Epithelial cell of esophagus (primary cell): ENCODE measurements around the gene GPC6.
A peak's percentile ranks its signal among the peaks of the same experiment; 100 is the strongest.

Source experiments
- DNase-seq: peaks from one replicate; pipeline ENCODE4 v3.0.0; 2010; ENCODE audit warnings: low read depth
- H3K4me3 ChIP-seq: 2 replicates; pipeline ENCODE4 v1.5.1; 2011; ENCODE audit warnings: mild to moderate bottlenecking, low read length, control low read depth
- CTCF ChIP-seq: IDR thresholded peaks from 2 replicates; pipeline ENCODE4 v1.5.1; 2011; ENCODE audit warnings: low read depth, mild to moderate bottlenecking, low read length, control low read depth, inconsistent platforms; ENCODE audit not compliant: insufficient read depth; ENCODE audit errors: missing control alignments

Gene GPC6

GRCh38 chr13:94014461-94014860 is 787.9 kb downstream of the GPC6 start:
- no peak for DNase-seq
- TF ChIP-seq CTCF = no peak
- no peak overlapping the region for H3K4me3 ChIP-seq

DNA sequence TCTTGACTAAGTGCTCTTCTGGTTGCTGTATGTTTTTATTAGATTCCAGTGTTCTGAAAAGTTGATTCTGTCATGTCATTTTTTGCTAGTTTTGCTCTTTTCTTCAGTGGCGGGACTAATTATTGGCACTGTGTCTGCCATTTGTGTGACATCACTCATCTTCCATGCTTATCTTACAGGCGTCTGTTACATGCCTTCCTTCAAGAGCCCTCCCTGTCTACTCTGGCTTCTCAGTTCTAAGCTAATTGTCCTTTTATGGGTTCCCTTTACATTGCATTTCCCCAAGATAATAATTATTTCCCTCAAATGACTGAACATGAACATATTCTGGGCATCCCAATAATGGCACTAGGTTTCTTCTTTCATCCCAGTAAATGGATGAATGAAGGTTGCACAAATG is 793.8 kb downstream of the GPC6 start:
- TF ChIP-seq CTCF = no peak
- DNase-seq = no peak

DNA sequence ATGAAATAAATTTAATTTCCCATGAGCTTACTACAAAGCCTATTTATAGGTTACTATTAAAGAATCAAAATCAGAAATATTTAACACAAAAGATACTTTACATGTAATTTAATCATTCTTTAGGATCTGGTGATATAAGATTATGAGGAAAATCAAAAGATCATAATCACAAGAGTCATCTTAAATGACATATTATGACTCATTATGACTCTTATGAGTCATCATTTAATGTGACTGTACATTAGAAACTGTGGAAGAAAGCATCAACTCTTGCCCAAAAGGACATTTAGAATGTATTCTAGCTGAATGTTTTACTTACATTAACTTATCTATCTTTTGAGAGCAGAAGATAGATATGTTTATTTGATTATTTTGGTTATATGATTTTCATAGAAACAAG is 794.2 kb downstream of the GPC6 start:
- peak; percentile 52 for DNase-seq
- H3K4me3 ChIP-seq = no peak overlapping the region
- TF ChIP-seq CTCF = no peak

More for the DNA sequence above, 793.8 kb downstream of the GPC6 start:
- H3K4me3 ChIP-seq = no peak overlapping the region

DNA sequence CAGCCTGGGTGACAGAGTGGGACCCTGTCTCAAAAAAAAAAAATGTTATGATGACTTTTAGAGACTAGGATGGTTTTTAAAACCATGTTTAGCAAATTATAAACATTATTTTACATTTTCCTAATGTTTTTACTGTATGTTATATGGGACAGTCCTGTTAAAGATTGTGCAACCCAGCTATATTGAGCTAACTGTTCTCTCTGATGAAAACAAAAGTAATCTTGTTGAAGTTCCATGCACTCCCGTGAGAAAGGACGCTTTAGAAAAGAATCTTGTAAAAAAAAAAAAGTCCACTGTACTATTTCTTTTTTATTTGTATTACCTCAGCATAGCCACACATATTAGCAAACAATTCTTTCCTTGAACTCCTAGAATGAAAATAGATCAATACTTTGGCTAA is 801.6 kb downstream of the GPC6 start:
- TF ChIP-seq CTCF = no peak
- no peak for DNase-seq
- no peak overlapping the region for H3K4me3 ChIP-seq

DNA sequence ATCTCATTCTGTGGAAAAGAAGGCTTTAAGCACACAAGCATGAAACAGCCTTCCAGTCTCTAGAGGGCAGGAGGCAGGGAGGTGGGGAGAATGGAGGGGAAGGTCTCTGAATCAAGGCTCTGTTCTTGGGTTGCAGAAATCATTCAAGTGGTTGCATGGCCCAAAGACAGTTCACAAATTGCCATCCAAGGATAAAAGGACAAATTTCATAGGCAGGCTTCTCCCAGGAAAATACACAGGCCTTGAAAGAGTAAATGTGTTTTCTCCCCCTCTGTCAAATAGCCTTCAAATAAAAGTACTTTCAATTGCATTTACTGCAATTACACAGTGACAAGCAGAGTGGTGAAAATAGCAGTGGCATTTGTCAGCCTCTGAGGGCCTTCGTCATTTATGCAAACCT is 802.0 kb downstream of the GPC6 start:
- TF ChIP-seq CTCF = no peak
- no peak overlapping the region for H3K4me3 ChIP-seq
- no peak for DNase-seq

GRCh38 chr13:94030415-94031119 is 804.0 kb downstream of the GPC6 start:
- H3K4me3 ChIP-seq = no peak overlapping the region
- TF ChIP-seq CTCF = no peak
- DNase-seq = no peak

DNA sequence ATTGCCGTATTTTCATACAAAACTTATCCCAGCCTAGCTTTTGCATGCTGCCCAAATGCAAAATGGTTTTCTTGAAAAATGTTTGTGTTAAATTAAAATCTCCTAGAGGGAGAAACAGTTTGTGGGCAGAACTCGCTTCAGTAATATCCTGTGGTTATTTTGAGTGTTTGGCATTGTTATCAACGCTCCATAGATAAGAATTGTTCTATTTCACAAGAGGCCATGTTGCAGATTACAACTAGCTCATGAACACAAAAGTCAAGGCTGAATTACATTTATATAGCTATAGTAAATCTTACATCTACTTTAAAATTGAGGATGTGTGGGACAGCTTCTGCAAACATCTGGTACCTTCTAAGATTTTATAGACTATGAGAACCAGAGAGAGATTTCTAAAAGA is 805.0 kb downstream of the GPC6 start:
- H3K4me3 ChIP-seq = no peak overlapping the region
- no peak for TF ChIP-seq CTCF
- no peak for DNase-seq
